ENCODE data around the gene TCF4. TPM values are rescaled to one million over a fixed set of nuclear protein-coding genes. Genes with fewer than 3 reads are reported as not detected.

The TCF4 gene
- total and polyA plus RNA-seq, 7 experiments from 2014 or later = 0.94 to 21.8 (median 2.6) TPM

- H3K27ac Mint-ChIP-seq = no peak overlapping the region
- DNase-seq (no peak), ATAC-seq (no peak)
- no peaks in the 10 kb centered on the region for H3K36me3 ChIP-seq (ENCODE audit: control insufficient read depth in 2 of 3, insufficient read depth in 3 of 3, low read length in 3 of 3)
- H3K4me1 ChIP-seq (ENCODE audit: control insufficient read depth in 2 of 2, insufficient read depth in 2 of 2, low read length in 2 of 2) = no peaks in the 10 kb centered on the region
- H3K27me3 Mint-ChIP-seq = no peaks in the 10 kb centered on the region
- ChIA-PET CTCF (no interaction called here), POLR2A (no interaction called here)
- no peaks in the 10 kb centered on the region for H3K27me3 ChIP-seq (ENCODE audit: control insufficient read depth in 2 of 2, insufficient read depth in 2 of 2, low read length in 2 of 2)
- H3K9me3 ChIP-seq (ENCODE audit: control insufficient read depth in 2 of 3, low read length in 3 of 3) = no peaks in the 10 kb centered on the region
- intact Hi-C loops (cut with micrococcal nuclease) = no loop called here
- H3K4me1 Mint-ChIP-seq = peaks cover 0 to 12% (median 0%) of the 10 kb centered on the region in 7 donors
- no peaks in the 10 kb centered on the region for H3K36me3 Mint-ChIP-seq
- no peaks in the 10 kb centered on the region for H3K9me3 Mint-ChIP-seq
- H3K4me3 ChIP-seq (ENCODE audit: low read length) = no peak overlapping the region
- no peak overlapping the region for H3K27ac ChIP-seq (ENCODE audit: low read depth, low read length)
- no peak overlapping the region for H3K4me3 Mint-ChIP-seq
Observed at GRCh38 chr18:55247032-55247431, 341.0 kb downstream of the TCF4 start.

- Histone ChIP-seq H3K27ac (ENCODE audit: low read depth, low read length) (no peak overlapping the region), H3K9me3 (ENCODE audit: control insufficient read depth in 2 of 3, low read length in 3 of 3) (no peaks in the 10 kb centered on the region), H3K36me3 (ENCODE audit: control insufficient read depth in 2 of 3, insufficient read depth in 3 of 3, low read length in 3 of 3) (no peaks in the 10 kb centered on the region), H3K4me3 (ENCODE audit: low read length) (no peak overlapping the region), H3K4me1 (ENCODE audit: control insufficient read depth in 2 of 2, insufficient read depth in 2 of 2, low read length in 2 of 2) (no peaks in the 10 kb centered on the region), H3K27me3 (ENCODE audit: control insufficient read depth in 2 of 2, insufficient read depth in 2 of 2, low read length in 2 of 2) (no peaks in the 10 kb centered on the region)
- intact Hi-C loops (cut with micrococcal nuclease) = no loop called here
- POLR2A ChIA-PET = no interaction called here
- ATAC-seq (no peak), DNase-seq (no peak)
- peaks cover 0 to 12% (median 0%) of the 10 kb centered on the region in 7 donors for H3K4me1 Mint-ChIP-seq
- CTCF ChIA-PET = no interaction called here
- H3K36me3 Mint-ChIP-seq = no peaks in the 10 kb centered on the region
- H3K9me3 Mint-ChIP-seq = no peaks in the 10 kb centered on the region
- H3K4me3 Mint-ChIP-seq = no peak overlapping the region
- H3K27me3 Mint-ChIP-seq = no peaks in the 10 kb centered on the region
- no peak overlapping the region for H3K27ac Mint-ChIP-seq
Observed at GRCh38 chr18:55246278-55246677, 341.7 kb downstream of the TCF4 start.

DNA sequence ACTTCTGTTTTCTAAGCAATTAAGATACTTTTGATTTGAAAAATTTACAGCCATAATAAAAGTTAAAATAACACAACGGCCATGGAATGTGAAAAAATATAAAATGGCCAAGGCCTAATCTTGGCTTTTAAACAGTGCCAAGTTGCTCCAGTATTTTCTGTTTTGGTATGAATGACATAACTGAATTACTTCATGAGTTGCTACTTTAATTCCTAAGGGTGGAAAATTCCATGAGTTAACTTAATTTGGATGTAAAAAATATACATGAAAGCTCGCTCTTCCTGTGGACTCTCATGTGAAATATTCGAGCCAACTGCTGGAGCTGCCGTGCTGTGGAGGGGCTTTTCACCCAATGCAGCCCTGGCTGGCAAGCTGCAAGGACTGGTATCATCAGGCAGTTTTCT lies 342.8 kb downstream of the TCF4 start:
- H3K4me3 ChIP-seq (ENCODE audit: low read length) = no peak overlapping the region
- intact Hi-C loops (cut with micrococcal nuclease) = no loop called here
- CTCF ChIA-PET = no interaction called here
- DNase-seq = no peak
- H3K9me3 ChIP-seq (ENCODE audit: control insufficient read depth in 2 of 3, low read length in 3 of 3) = no peaks in the 10 kb centered on the region
- POLR2A ChIA-PET = no interaction called here
- no peak for ATAC-seq
- no peaks in the 10 kb centered on the region for H3K36me3 Mint-ChIP-seq
- H3K4me1 Mint-ChIP-seq = peaks cover 0 to 7% (median 0%) of the 10 kb centered on the region in 7 donors
- H3K27me3 Mint-ChIP-seq = no peaks in the 10 kb centered on the region
- no peak overlapping the region for H3K27ac Mint-ChIP-seq
- H3K9me3 Mint-ChIP-seq = no peaks in the 10 kb centered on the region
- no peaks in the 10 kb centered on the region for H3K4me1 ChIP-seq (ENCODE audit: control insufficient read depth in 2 of 2, insufficient read depth in 2 of 2, low read length in 2 of 2)
- no peaks in the 10 kb centered on the region for H3K36me3 ChIP-seq (ENCODE audit: control insufficient read depth in 2 of 3, insufficient read depth in 3 of 3, low read length in 3 of 3)
- H3K27me3 ChIP-seq (ENCODE audit: control insufficient read depth in 2 of 2, insufficient read depth in 2 of 2, low read length in 2 of 2) = no peaks in the 10 kb centered on the region
- H3K27ac ChIP-seq (ENCODE audit: low read depth, low read length) = no peak overlapping the region
- H3K4me3 Mint-ChIP-seq = no peak overlapping the region

- no peaks in the 10 kb centered on the region for H3K4me1 ChIP-seq (ENCODE audit: control insufficient read depth in 2 of 2, insufficient read depth in 2 of 2, low read length in 2 of 2)
- peaks cover 0 to 4% (median 0%) of the 10 kb centered on the region in 7 donors for H3K4me1 Mint-ChIP-seq
- H3K36me3 ChIP-seq (ENCODE audit: control insufficient read depth in 2 of 3, insufficient read depth in 3 of 3, low read length in 3 of 3) = no peaks in the 10 kb centered on the region
- CTCF ChIA-PET = no interaction called here
- H3K27ac ChIP-seq (ENCODE audit: low read depth, low read length) = no peak overlapping the region
- no peaks in the 10 kb centered on the region for H3K36me3 Mint-ChIP-seq
- H3K4me3 ChIP-seq (ENCODE audit: low read length) = no peak overlapping the region
- H3K9me3 ChIP-seq (ENCODE audit: control insufficient read depth in 2 of 3, low read length in 3 of 3) = no peaks in the 10 kb centered on the region
- no peak for ATAC-seq
- no peaks in the 10 kb centered on the region for H3K27me3 Mint-ChIP-seq
- intact Hi-C loops (cut with micrococcal nuclease) = no loop called here
- POLR2A ChIA-PET = no interaction called here
- H3K27ac Mint-ChIP-seq = no peak overlapping the region
- DNase-seq = no peak
- no peaks in the 10 kb centered on the region for H3K27me3 ChIP-seq (ENCODE audit: control insufficient read depth in 2 of 2, insufficient read depth in 2 of 2, low read length in 2 of 2)
- H3K9me3 Mint-ChIP-seq = no peaks in the 10 kb centered on the region
- H3K4me3 Mint-ChIP-seq = no peak overlapping the region
Observed at GRCh38 chr18:55244546-55244945, 343.4 kb downstream of the TCF4 start.

GRCh38 chr18:55243857-55244256 lies 344.1 kb downstream of the TCF4 start:
- Histone ChIP-seq H3K4me1 (ENCODE audit: control insufficient read depth in 2 of 2, insufficient read depth in 2 of 2, low read length in 2 of 2) (no peaks in the 10 kb centered on the region), H3K36me3 (ENCODE audit: control insufficient read depth in 2 of 3, insufficient read depth in 3 of 3, low read length in 3 of 3) (no peaks in the 10 kb centered on the region), H3K27me3 (ENCODE audit: control insufficient read depth in 2 of 2, insufficient read depth in 2 of 2, low read length in 2 of 2) (no peaks in the 10 kb centered on the region), H3K4me3 (ENCODE audit: low read length) (no peak overlapping the region), H3K27ac (ENCODE audit: low read depth, low read length) (no peak overlapping the region), H3K9me3 (ENCODE audit: control insufficient read depth in 2 of 3, low read length in 3 of 3) (no peaks in the 10 kb centered on the region)
- no peak overlapping the region for H3K27ac Mint-ChIP-seq
- ChIA-PET POLR2A (no interaction called here), CTCF (no interaction called here)
- no peaks in the 10 kb centered on the region for H3K9me3 Mint-ChIP-seq
- H3K4me3 Mint-ChIP-seq = no peak overlapping the region
- no peak for DNase-seq
- ATAC-seq = no peak
- peaks cover 0 to 2% (median 0%) of the 10 kb centered on the region in 7 donors for H3K4me1 Mint-ChIP-seq
- H3K36me3 Mint-ChIP-seq = no peaks in the 10 kb centered on the region
- intact Hi-C loops (cut with micrococcal nuclease) = no loop called here
- no peaks in the 10 kb centered on the region for H3K27me3 Mint-ChIP-seq

DNA sequence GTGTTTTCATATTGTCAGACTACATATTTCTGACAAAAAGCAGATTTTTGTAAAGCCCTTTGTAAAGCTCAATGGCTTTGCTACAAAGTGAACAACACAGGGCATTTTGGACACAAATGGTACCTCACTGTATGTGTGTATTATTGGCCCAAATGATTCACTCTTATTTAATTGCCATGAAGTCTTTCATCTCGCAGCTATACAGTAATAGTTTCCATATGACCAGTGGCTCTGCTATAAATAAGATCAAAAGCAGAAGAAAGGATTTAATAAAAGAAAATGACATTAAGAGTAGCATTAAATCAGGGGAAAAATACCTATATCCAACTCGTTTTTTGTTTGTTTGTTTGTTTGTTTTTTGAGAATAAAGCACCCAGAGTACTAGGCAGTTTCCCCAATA lies 344.7 kb downstream of the TCF4 start:
- H3K9me3 ChIP-seq (ENCODE audit: control insufficient read depth in 2 of 3, low read length in 3 of 3) = no peaks in the 10 kb centered on the region
- H3K36me3 ChIP-seq (ENCODE audit: control insufficient read depth in 2 of 3, insufficient read depth in 3 of 3, low read length in 3 of 3) = no peaks in the 10 kb centered on the region
- Mint-ChIP-seq H3K36me3 (no peaks in the 10 kb centered on the region), H3K4me3 (no peak overlapping the region), H3K9me3 (peaks cover 0 to 1% (median 0%) of the 10 kb centered on the region in 11 donors), H3K27me3 (no peaks in the 10 kb centered on the region), H3K4me1 (peaks cover 0 to 2% (median 0%) of the 10 kb centered on the region in 7 donors), H3K27ac (no peak overlapping the region)
- ChIA-PET POLR2A (no interaction called here), CTCF (no interaction called here)
- DNase-seq (no peak), ATAC-seq (no peak)
- no peaks in the 10 kb centered on the region for H3K4me1 ChIP-seq (ENCODE audit: control insufficient read depth in 2 of 2, insufficient read depth in 2 of 2, low read length in 2 of 2)
- H3K27ac ChIP-seq (ENCODE audit: low read depth, low read length) = no peak overlapping the region
- no peaks in the 10 kb centered on the region for H3K27me3 ChIP-seq (ENCODE audit: control insufficient read depth in 2 of 2, insufficient read depth in 2 of 2, low read length in 2 of 2)
- intact Hi-C loops (cut with micrococcal nuclease) = no loop called here
- H3K4me3 ChIP-seq (ENCODE audit: low read length) = no peak overlapping the region

- ChIA-PET POLR2A (interaction anchor here (0.7 kb wide), 1 partner anchor 78 kb away, joined by 3 read pairs; no protein-coding TSS in a partner anchor), CTCF (no interaction called here)
- Histone ChIP-seq H3K27ac (ENCODE audit: low read depth, low read length) (no peak overlapping the region), H3K27me3 (ENCODE audit: control insufficient read depth in 2 of 2, insufficient read depth in 2 of 2, low read length in 2 of 2) (no peaks in the 10 kb centered on the region), H3K4me3 (ENCODE audit: low read length) (no peak overlapping the region), H3K36me3 (ENCODE audit: control insufficient read depth in 2 of 3, insufficient read depth in 3 of 3, low read length in 3 of 3) (no peaks in the 10 kb centered on the region), H3K9me3 (ENCODE audit: control insufficient read depth in 2 of 3, low read length in 3 of 3) (no peaks in the 10 kb centered on the region), H3K4me1 (ENCODE audit: control insufficient read depth in 2 of 2, insufficient read depth in 2 of 2, low read length in 2 of 2) (no peaks in the 10 kb centered on the region)
- intact Hi-C loops (cut with micrococcal nuclease) = no loop called here
- no peak for ATAC-seq
- peaks cover 0 to 3% (median 0%) of the 10 kb centered on the region in 7 donors for H3K4me1 Mint-ChIP-seq
- H3K27ac Mint-ChIP-seq = no peak overlapping the region
- no peaks in the 10 kb centered on the region for H3K36me3 Mint-ChIP-seq
- peaks cover 0 to 1% (median 0%) of the 10 kb centered on the region in 11 donors for H3K9me3 Mint-ChIP-seq
- no peak for DNase-seq
- H3K27me3 Mint-ChIP-seq = no peaks in the 10 kb centered on the region
- H3K4me3 Mint-ChIP-seq = no peak overlapping the region
Observed at GRCh38 chr18:55240978-55241377, 347.0 kb downstream of the TCF4 start.

Data from naive thymus-derived CD4-positive, alpha-beta T cell (primary cell).